Measurements from ENCODE around the gene PHF19.

GRCh38 chr9:120921661-120922181 lies 44.7 kb upstream of the PHF19 start:
- TF ChIP-seq, protein P1, sequence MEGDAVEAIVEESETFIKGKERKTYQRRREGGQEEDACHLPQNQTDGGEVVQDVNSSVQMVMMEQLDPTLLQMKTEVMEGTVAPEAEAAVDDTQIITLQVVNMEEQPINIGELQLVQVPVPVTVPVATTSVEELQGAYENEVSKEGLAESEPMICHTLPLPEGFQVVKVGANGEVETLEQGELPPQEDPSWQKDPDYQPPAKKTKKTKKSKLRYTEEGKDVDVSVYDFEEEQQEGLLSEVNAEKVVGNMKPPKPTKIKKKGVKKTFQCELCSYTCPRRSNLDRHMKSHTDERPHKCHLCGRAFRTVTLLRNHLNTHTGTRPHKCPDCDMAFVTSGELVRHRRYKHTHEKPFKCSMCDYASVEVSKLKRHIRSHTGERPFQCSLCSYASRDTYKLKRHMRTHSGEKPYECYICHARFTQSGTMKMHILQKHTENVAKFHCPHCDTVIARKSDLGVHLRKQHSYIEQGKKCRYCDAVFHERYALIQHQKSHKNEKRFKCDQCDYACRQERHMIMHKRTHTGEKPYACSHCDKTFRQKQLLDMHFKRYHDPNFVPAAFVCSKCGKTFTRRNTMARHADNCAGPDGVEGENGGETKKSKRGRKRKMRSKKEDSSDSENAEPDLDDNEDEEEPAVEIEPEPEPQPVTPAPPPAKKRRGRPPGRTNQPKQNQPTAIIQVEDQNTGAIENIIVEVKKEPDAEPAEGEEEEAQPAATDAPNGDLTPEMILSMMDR (IDR thresholded peaks at IDR 0.05), result no peak
- TF ChIP-seq MAZ (IDR thresholded peaks at IDR 0.05; ENCODE audit: borderline replicate concordance, low read depth, low read length), result no peak
- TF ChIP-seq RCOR1 (IDR thresholded peaks at IDR 0.05; ENCODE audit: low read depth, low read length), result no peak
- no peak for TF ChIP-seq MAFK (IDR thresholded peaks at IDR 0.05; ENCODE audit: partially characterized antibody)
- no peak for TF ChIP-seq HES2 (IDR thresholded peaks at IDR 0.05)
- TF ChIP-seq POLR2A (IDR thresholded peaks at IDR 0.05; ENCODE audit: low read length), result no peak
